Activated CD8-positive, alpha-beta memory T cell treated with anti-CD3 and anti-CD28 coated beads, Interleukin-2, amount 50 U/mL, for 48 hours (primary cell): ENCODE results near the gene SLC22A7.
A peak's percentile ranks its signal among the peaks of the same experiment; 100 is the strongest.

Source experiments
- DNase-seq: peaks from one replicate; pipeline ENCODE4 v3.0.0-alpha.2; 2020

SLC22A7 gene

GRCh38 chr6:43283905-43284304, 14.2 kb upstream of the SLC22A7 start:
- DNase-seq: no peak

DNA sequence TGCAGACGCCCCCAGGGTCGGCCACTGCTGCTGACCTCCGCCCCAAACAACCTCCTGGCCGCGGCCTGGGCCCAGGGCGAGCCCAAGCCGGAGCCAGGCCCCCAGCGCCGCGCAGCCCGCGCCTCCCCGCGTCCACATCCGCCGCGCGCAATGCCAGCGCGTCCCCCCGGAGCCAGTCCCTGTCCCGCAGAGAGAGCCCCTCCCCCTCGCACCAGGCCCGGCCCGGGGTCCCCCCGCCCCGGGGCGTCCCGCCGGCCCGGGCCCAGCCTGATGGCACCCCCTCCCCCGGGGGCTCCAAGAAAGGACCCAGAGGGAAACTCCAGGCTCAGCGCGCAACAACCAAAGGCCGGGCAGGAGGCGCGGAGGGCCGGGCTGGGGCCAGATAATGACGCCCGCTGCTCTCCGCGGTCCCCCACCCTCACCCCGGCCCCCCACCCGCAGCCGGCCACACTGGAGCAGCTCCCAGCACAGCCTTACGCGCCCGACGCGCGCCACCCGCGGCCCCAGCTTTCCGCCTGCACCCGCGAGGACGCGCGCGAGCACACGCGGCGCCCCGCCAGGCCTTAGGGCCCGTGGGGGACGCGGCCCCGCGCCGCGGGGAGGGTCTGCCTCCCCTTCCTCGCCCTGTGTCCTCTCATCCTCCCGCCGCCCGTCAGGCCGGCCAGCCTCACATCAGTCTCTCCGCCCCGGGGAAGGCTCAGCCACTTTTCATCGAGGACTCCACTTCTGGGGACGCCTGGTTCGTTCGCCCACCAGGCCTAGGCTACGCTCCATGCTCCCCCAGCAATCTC, 12.9 kb upstream of the SLC22A7 start:
- DNase-seq: no peak

DNA sequence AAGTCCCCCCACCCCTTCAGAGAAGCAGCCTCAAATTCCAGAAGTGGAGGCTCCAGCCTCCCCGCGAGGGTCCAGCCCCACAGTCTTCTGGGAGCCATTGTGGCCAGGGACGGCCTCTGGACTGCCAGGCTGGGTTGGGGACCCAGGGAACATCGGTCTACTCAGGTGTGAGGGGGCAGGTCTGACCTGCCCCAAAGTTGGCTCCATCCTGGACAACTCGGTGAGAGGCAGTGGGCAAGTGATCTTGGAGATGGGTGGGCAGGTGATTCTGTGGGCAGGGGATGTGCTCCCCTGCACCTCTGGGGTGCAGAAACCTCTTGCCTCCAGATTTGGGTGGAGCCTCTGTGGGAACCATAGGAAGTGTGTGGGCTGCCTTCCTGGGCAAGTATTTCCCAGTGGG, 12.2 kb upstream of the SLC22A7 start:
- DNase-seq: no peak

DNA sequence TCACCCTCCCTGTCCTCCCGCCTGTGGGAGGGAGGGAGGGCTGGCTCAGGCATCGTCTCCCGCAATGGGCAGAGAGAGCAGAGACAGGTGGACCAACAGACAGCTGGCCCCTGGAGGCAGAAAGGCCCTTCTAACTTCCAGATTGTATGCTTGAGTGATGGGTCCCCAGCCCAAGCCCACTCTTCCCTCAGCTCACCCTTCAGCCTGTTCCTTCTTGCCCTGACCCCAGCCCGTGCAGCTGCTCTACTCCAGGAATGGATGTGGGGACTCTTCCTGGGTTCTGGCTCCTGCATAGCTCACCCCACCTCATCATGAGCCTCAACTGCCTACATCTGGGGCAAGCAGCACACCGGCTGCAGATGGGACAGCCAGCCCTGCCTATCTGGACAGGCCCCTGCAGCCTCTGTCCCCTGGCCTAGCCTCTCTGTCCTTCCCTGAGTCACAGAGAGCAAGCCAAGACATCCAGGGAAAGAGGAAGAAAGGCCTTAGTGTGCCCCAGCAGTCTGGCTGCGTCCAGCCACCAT, 11.5 kb upstream of the SLC22A7 start:
- no peak for DNase-seq

DNA sequence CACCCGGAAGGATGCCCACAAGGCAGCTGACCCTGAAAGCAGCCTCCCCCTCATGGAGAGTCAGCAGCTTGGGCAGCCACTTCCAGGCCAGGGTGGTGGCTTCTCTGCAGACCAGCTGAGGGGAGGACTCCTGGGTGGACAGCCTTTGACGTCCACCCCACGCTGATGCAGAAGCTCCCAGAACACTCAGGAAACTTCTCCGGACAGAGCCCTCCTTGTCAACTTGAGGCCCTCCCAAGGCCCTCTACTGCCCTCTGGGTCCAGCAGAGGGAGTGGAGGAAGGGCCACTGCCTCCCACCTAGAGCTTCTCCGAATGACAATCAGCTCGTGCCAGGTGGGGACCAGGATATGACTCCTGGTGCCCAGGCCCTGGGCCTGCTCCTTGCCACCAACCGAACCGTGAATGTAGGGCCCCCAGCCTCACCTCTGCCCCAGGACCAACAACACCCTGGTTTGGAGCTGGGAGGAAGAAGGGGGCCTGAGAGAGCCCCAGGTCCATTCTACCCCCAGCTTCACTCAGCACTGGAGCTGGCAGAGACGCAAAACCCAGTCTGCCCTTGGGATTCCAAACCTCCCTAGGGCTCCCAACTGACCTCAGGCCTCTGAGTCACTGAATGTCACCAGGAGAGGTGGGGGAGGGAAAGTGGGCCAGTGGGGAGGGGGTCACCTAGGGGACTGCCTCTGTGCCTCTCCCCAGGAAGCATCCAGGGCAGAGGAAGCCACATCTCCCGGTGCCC, 10.9 kb upstream of the SLC22A7 start:
- no peak for DNase-seq

DNA sequence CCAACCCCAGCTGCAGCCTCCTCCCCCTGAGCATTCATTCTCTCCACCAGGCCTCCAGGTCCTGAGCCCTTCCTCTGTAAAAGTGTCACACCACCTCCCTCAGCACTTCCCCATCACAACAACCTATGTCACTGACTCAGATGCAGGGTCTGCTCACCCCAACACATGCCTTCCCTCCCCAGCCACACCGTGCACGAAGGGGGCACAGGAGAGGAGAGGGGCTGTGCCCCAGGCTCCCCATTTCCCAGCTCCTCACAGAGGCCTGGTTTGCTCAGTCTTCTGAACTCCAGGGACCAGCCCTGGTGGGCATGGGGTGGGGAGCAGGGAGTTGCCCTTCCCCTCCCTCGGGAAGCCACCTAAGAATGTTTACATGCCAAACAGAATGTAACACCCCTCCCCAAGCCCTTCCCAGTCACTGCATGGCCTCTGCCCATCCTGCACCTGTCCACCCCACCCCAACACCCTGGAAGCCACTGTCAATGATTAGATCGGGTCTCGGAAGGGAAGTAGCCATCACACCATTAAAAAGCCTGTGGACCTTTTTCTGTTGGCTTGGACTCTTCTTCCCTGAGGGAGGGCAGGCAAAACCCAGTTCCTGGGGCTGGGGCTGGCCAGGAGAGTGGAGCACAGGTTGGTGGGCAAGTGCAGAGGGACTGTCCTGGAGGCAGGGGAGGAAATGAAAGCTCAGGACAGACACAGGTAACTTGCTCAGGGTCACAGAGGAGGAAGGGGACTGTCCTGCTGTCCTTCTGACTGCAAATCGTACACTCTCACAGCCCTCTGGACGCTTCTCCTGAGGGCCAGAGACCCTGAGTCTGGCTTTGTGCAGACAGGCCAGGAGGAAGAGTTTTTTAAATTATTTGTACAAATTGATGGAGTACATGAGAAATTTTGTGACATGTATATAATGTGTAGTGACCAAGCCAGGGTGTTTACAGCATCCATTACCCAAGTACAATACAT, 10.1 kb upstream of the SLC22A7 start:
- no peak for DNase-seq

GRCh38 chr6:43290339-43290904, 7.6 kb upstream of the SLC22A7 start:
- no peak for DNase-seq

DNA sequence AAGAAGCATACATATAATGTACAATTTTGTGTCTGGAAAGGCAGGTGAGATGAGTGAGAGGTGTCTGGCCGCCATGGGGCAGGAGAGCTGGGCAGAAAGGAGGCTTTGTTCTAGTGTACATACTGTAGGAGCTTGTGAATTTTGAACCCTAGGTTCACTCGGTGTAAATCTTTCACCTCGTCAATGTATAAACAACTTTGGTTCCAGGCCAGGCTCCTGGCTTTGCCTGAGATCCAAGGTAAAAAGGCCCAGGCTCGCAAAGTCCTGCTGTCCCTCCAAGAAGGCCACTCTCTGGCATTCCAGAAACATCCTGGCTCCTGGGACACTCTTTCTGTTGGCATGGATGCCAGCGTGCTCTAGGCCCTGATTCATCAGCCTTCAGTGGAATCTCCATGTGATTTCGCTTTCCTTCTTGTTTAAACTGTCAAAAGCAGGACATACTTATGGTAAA, 7.1 kb upstream of the SLC22A7 start:
- DNase-seq: no peak

- DNase-seq: no peak
These were observed 6.4 kb upstream of the SLC22A7 start for GRCh38 chr6:43291708-43292107.

- DNase-seq: no peak
These were observed 5.7 kb upstream of the SLC22A7 start for GRCh38 chr6:43292341-43292740.

DNA sequence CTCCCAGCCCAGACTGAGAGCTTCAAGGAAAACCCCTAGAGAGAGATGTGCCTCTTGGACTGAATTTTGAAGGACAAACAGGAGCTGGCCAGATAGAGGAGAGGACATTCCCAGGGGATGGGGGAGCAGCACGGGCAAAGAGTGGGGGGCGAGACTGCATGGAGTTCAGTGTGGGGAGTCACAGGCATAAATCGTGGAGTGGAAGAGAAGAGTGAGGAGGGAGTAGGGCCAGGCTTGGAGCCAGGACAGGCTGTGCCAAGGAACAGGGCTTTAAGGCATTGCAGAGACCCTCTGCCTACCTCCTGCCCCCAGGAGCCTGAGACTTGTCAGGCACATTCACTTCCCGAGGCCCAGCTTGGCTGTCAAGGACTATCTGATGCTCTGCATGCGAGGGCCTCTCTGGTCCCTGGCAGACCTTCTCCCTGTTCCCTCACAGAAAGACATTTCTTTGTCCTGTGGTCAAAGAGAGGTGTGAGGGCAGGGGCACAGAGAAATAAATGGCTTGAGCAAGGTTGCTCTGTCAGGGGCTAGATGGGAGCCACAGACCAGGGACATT, 5.2 kb upstream of the SLC22A7 start:
- no peak for DNase-seq

DNA sequence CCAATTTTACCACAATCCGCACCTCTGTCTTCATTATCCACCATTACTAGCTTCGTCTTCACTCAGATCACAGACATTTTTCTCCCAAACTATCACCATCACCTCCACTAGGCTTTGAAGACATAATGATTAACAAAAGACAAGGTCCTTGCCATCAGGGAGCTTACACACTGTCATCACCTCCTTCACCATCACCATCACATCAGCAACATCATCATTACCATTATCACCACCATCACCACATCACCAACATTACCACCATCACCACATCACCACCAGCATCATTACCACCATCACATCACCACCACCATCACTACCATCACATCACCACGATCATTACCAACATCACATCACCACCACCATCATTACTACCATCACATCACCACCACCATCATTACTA, 4.4 kb upstream of the SLC22A7 start:
- DNase-seq: no peak

DNA sequence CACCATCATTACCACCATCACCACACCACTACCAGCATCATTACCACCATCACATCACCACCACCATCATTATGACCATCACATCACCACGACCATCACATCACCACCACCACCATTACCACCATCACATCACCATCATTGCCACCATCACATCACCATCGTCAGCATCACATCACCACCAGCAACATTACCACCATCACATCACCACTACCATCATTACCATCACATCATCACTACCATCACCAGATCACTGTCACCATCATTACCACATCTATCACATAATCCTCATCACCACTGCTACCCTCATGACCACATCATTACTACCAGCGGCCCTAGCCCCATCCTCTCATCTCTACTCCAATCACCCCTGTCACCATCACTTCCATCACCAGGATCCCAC, 3.5 kb upstream of the SLC22A7 start:
- no peak for DNase-seq

DNA sequence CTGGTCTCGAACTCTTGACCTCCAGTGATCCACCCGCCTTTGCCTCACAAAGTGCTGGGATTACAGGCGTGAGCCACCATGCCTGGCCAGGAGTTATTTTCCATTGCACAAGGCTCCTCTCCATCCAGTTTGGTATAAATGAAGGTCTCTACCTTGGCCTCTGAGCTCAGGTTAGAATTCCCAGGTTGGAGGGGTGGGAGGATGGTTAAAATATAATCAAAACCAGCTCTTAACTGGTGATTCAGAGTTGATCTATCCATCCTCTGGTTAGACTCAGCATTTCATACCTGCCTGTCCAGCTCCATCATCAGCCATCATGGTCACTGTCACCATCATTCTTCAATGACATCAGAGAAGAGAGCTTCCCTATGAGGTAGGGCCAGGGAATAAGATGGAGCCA, 2.6 kb upstream of the SLC22A7 start:
- no peak for DNase-seq

GRCh38 chr6:43296780-43297497, 1.1 kb upstream of the SLC22A7 start:
- DNase-seq: no peak

DNA sequence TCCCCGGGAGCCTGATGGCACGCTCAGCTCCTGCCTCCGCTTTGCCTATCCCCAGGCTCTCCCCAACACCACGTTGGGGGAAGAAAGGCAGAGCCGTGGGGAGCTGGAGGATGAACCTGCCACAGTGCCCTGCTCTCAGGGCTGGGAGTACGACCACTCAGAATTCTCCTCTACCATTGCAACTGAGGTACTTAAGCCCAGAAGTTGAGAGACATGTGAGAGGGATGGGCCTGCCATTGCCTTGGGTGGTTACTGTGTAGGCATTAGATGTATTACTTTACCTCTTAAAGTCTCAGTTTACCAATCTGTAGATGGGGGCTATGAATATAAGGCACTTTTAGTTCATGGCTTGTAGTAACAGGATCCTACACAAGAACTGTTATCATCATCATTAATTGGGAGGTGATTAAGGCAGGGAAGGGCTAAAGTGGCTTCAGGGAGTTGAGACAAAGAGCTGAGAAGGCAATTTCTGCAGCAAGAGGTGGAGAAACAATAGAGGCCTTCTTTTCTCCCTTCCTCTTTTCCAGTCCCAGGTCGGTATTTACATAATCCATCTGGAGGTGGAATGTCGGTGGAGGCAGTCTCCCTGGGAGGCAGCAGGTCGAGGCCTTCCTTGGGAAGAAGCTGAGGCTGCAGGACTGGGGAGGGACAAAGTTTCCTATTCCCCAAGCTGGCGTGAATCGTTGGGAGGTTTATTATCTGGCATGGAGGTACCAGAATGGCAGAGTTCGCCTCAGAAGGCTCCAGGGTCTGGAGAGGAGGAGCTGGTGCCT, 691 bp downstream of the SLC22A7 start:
- peak; percentile 34 for DNase-seq

DNA sequence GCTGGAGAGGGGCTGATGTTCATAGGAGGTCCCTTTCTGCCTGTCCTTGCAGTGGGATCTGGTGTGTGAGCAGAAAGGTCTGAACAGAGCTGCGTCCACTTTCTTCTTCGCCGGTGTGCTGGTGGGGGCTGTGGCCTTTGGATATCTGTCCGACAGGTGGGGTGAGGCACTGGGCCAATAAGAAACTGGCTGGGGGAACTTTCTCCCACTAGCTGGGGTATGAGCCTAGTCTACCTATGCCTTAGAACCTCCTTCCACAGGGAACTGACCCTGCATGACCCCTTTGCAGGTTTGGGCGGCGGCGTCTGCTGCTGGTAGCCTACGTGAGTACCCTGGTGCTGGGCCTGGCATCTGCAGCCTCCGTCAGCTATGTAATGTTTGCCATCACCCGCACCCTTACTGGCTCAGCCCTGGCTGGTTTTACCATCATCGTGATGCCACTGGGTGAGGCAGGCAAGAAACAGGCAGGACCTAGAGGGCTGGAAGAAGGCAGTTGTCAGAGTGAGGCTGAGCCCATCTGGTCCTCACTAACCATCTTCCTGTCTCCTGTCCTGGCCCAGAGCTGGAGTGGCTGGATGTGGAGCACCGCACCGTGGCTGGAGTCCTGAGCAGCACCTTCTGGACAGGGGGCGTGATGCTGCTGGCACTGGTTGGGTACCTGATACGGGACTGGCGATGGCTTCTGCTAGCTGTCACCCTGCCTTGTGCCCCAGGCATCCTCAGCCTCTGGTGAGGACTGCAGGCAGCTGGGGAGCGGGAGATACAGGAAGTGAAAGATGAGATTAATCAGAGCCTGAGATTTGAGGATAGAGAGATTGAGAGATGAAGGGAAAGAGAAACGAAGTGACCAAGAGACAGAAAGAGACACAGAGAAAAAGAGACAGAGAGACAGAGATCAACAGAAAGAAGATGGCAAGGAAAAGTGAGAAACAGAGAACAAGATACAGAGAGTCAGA, 1.6 kb downstream of the SLC22A7 start:
- DNase-seq: no peak

DNA sequence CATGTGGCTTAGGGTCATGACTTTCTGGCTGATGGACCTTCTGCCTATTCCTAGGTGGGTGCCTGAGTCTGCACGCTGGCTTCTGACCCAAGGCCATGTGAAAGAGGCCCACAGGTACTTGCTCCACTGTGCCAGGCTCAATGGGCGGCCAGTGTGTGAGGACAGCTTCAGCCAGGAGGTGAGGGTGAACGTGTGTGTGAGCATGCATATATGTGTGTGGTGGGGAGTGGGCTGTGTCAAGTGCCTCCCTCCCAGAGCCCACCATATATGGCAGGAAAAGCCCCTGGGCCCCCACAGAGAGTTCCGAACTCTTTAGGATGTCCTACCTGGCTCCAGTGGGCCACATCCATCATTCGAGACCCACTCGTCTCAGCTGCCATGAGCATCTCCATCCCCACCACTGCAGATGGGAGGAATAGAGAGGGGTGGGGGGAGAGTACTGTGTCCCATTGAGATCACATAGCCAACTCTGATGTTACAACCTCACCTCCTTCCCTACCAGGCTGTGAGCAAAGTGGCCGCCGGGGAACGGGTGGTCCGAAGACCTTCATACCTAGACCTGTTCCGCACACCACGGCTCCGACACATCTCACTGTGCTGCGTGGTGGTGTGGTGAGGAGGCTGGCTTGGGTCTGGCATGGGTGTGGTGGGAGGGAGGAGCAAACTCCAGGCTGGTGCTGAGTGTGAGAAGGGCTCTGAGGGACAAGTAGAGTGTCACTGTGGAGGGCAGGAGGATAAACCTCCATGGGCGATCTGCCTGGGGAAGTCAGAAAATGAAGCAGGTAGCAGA, 3.2 kb downstream of the SLC22A7 start:
- no peak for DNase-seq

- DNase-seq: no peak
These were observed 4.1 kb downstream of the SLC22A7 start for GRCh38 chr6:43302126-43302525.
